Tibial nerve (tissue), 4 donors: ENCODE results near the gene MXRA8. TPM values are rescaled to one million over a fixed set of nuclear protein-coding genes. Genes with fewer than 3 reads are reported as not detected.

Experiments used
- DNase-seq, 2 donors: peaks; one replicate each; pipeline ENCODE4 v3.0.0-alpha.2; 2019; ENCODE audit warnings: low spot score in 2 of 2
- H3K27ac ChIP-seq, 4 donors: fragments of 200-600 bp; sonication (generic) in 3 of 4; one replicate each; pipeline ENCODE4 v1.5.1; 2017 to 2019; ENCODE audit warnings: mild to moderate bottlenecking in 1 of 4
- H3K27me3 ChIP-seq, 2 donors: fragments of 200-600 bp; sonication (generic) in 1 of 2; one replicate each; pipeline versions ENCODE4 v1.5.1 to v1.6.0; 2017 to 2019
- H3K36me3 ChIP-seq, 3 donors: fragments of 200-600 bp; sonication (generic); one replicate each; pipeline ENCODE4 v1.5.1; 2018 to 2019
- H3K4me1 ChIP-seq, 4 donors: fragments of 200-600 bp; sonication (generic) in 3 of 4; one replicate each; pipeline ENCODE4 v1.5.1; 2017 to 2019
- H3K4me3 ChIP-seq, 4 donors: fragments of 200-600 bp; sonication (generic) in 3 of 4; one replicate each; pipeline ENCODE4 v1.5.1; 2017 to 2019; ENCODE audit warnings: mild to moderate bottlenecking in 1 of 4, moderate library complexity in 1 of 4
- H3K9me3 ChIP-seq, 4 donors: fragments of 200-600 bp; sonication (generic) in 3 of 4; one replicate each; pipeline ENCODE4 v1.5.1; 2017 to 2019
- EP300 ChIP-seq, 2 donors: sonication (generic); formaldehyde crosslinking; IDR thresholded peaks; one replicate each; pipeline ENCODE4 v1.6.1; 2017; ENCODE audit warnings: antibody characterized with exemption in 2 of 2, mild to moderate bottlenecking in 1 of 2
- POLR2A ChIP-seq, 2 donors: fragments of 450-650 bp; IDR thresholded peaks; one replicate each; pipeline ENCODE4 v1.6.1; 2017; ENCODE audit warnings: antibody characterized with exemption in 2 of 2, mild to moderate bottlenecking in 2 of 2, moderate library complexity in 2 of 2
- WGBS, 2 donors: methylation state at CpG; one replicate each; pipeline ENCODE4 v1.1.5; 2018; 5-methylcytosine and 5-hydroxymethylcytosine counted together
- total RNA-seq, 4 donors: library from RNA; depleted of rRNA; stranded (reverse); fragments of >200 nt; gene quantifications; one replicate each; pipeline ENCODE4 v1.1.0, GENCODE V29; 2016
- TF ChIP-seq, protein P1 (sequence below), 5 experiments: fragments of 200-600 bp in 3 of 5; fragments of 450-650 bp in 2 of 5; sonication (generic) in 3 of 5; IDR thresholded peaks; one replicate each; pipeline ENCODE4 v1.5.1; 2016 to 2019; ENCODE audit warnings: antibody characterized with exemption in 5 of 5, mild to moderate bottlenecking in 3 of 5, moderate library complexity in 2 of 5

Gene MXRA8
- total RNA-seq, 4 donors from 2014 or later: 351 to 659 (median 448) TPM

DNA sequence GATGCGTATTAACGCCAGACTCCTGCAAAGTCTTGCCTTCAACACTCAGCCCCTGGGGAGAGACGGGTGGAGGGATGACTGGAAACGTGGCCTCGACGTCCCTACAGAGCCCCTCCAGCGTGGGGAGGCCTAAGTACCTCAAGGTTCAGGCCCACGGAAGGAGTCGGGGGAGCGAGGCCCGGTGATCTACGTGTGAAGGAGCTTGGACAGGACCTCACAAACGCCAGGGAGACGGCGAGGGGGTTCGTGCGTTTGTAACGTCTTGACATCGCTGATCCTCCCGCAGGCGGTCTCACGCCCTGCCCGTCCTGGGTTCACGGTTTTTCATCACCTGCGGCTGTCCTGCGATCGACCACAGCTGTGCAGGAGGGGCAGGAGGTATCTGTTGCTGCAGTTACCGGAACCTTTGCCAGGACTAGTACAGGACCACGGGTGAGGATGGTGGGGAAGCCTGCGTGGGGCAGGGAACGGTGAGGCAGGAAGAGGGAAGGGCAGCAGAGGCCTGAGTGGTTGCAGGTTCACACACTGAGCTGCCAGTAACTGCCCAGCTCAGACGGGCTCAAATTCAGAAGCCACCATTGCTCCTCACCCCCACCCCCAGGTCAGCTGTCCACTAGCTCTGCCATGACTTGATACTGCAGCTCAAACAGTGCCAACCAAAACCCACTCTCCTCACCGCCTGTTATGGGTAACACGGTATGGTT lies 41.7 kb upstream of the MXRA8 start:
- WGBS, 2 donors: 9% methylated on average over 24 to 34 of the region's 34 CpGs
- peaks cover 0 to 81% (median 13%) of the 10 kb centered on the region in 3 donors for H3K36me3 ChIP-seq
- peak overlapping the region; percentile 60 to 93 (median 79) for H3K27ac ChIP-seq
- H3K4me3 ChIP-seq: peak overlapping the region; percentile 79 to 98 (median 90)
- H3K27me3 ChIP-seq: no peaks in the 10 kb centered on the region
- H3K9me3 ChIP-seq: no peaks in the 10 kb centered on the region
- peaks cover 0 to 68% (median 20%) of the 10 kb centered on the region in 4 donors for H3K4me1 ChIP-seq
- DNase-seq: no peak
- TF ChIP-seq POLR2A (IDR thresholded peaks at IDR 0.05) (no peak), EP300 (IDR thresholded peaks at IDR 0.05) (no peak)
- TF ChIP-seq, protein P1, sequence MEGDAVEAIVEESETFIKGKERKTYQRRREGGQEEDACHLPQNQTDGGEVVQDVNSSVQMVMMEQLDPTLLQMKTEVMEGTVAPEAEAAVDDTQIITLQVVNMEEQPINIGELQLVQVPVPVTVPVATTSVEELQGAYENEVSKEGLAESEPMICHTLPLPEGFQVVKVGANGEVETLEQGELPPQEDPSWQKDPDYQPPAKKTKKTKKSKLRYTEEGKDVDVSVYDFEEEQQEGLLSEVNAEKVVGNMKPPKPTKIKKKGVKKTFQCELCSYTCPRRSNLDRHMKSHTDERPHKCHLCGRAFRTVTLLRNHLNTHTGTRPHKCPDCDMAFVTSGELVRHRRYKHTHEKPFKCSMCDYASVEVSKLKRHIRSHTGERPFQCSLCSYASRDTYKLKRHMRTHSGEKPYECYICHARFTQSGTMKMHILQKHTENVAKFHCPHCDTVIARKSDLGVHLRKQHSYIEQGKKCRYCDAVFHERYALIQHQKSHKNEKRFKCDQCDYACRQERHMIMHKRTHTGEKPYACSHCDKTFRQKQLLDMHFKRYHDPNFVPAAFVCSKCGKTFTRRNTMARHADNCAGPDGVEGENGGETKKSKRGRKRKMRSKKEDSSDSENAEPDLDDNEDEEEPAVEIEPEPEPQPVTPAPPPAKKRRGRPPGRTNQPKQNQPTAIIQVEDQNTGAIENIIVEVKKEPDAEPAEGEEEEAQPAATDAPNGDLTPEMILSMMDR (IDR thresholded peaks at IDR 0.05): no peak

DNA sequence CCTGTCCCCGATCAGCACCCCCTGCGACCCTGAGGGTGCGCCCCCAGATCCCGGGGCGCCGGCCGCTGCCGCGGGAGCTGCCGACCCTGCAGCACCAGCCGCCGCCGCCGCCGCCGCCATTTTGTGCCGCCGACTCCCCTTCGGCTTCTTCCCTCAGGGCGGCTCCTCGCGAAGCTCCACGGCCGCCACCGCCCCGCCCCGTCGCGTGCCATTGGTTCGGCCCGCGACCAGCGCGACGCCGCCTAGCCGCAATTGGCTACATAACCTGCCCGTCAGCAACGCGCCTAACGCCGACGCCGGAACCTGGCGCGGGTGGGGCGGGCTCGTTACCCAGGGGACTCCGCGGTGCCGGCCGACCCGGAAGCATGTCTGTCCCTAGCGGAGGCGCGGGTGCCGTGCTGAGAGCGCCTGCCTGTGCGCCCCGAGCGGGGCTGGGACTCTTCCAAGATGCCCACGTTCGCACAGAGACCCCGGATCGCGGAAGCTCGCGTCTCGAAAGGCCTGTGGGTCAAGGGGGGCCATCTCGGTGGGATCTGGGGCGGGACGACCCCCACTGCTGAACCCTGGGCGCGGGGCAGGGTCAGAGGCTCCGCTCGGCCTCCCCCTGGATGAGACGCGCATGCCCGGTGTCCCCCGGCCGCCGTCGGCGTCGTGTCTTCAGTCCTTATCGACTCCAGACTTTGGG lies 41.0 kb upstream of the MXRA8 start, which contains the start of gene CCNL2:
Gene CCNL2, minus strand, starts transcription at position 149 of the 685 bp plus-strand sequence. Its CDS starts 29 bp downstream, at position 120.
- peaks cover 0 to 81% (median 19%) of the 10 kb centered on the region in 3 donors for H3K36me3 ChIP-seq
- H3K27ac ChIP-seq: peak within 1 kb of the TSS; percentile 60 to 93 (median 86)
- 0 to 1% methylated on average over 48 to 84 of the region's 86 CpGs for WGBS, 2 donors
- DNase-seq: peak; percentile 92 to 96
- no peaks in the 10 kb centered on the region for H3K27me3 ChIP-seq
- H3K4me1 ChIP-seq: peaks cover 0 to 61% (median 18%) of the 10 kb centered on the region in 4 donors
- peak within 1 kb of the TSS; percentile 79 to 98 (median 94) for H3K4me3 ChIP-seq
- no peaks in the 10 kb centered on the region for H3K9me3 ChIP-seq
- TF ChIP-seq EP300 (IDR thresholded peaks at IDR 0.05) (peak; percentile 58 to 89), POLR2A (IDR thresholded peaks at IDR 0.05) (peak in 1 of 2 donors; percentile 60)
- TF ChIP-seq, protein P1 (IDR thresholded peaks at IDR 0.05): peak; percentile 55 to 93 (median 72)

DNA sequence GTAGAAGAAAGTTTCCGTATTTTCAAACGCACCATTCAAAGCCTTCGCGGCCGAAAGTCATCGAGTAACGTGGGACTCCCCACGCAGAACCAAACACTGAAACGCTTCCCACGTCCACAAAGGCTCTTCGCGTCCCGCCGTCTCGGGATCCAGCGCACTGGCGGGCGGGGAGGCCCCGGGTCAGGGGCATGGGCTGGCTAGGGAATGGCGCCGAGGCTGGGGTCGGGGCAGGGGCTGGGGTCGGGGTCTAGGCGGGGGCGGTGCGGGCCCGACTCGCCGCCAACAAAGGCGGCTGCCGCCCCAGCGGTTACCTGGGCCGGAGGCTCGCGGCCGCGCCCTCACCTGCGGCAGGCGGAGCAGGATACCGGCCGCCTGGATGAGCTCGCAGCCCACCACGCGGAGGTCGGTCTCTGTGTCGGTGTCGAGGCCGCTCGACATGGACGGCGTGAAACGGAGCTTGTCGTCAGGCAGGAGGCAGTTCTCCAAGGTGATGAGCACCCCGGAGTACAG lies 40.4 kb upstream of the MXRA8 start:
- Histone ChIP-seq H3K4me1 (peaks cover 0 to 56% (median 18%) of the 10 kb centered on the region in 4 donors), H3K9me3 (no peaks in the 10 kb centered on the region), H3K36me3 (peaks cover 0 to 81% (median 24%) of the 10 kb centered on the region in 3 donors), H3K27me3 (no peaks in the 10 kb centered on the region), H3K4me3 (peak overlapping the region; percentile 79 to 98 (median 94)), H3K27ac (peak overlapping the region; percentile 22 to 93 (median 86))
- TF ChIP-seq EP300 (IDR thresholded peaks at IDR 0.05) (no peak), POLR2A (IDR thresholded peaks at IDR 0.05) (no peak)
- TF ChIP-seq, protein P1 (IDR thresholded peaks at IDR 0.05): no peak
- DNase-seq: no peak
- 0% methylated on average over 16 to 20 of the region's 54 CpGs for WGBS, 2 donors

DNA sequence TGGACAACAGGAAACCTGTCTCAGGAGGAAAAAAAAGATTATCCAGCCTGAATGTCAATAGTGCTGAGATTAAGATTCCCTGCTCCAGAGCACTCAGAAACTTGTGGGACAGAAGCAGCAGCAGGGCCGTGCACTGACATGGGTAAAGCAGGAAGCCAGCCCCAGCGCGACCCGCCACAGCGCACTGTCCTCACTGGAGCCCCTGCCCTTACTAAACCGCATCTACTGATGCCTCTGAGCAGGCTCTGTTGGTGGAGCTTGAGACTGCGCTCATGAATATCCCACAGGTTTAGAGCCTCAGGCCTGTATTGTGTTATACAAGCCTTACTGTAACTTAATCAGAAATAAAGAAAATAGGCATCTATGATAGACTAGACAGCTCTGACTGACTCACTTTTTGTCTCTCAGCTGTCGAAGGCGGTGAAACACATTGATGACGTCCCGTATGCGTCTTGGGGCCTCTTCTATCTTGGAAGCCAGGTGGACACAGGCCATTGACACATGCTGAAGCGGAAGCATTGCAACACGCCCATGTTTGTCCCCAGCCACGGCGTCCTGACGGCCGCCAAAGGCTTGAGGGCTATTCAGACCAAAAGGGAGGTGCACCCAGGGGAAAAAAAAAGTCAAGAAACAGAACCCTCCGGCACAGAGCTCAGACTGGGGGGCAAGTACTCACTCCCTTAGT lies 39.6 kb upstream of the MXRA8 start:
- no peak for DNase-seq
- Histone ChIP-seq H3K9me3 (no peaks in the 10 kb centered on the region), H3K4me3 (peak overlapping the region; percentile 79 to 98 (median 94)), H3K36me3 (peaks cover 0 to 81% (median 30%) of the 10 kb centered on the region in 3 donors), H3K27me3 (no peaks in the 10 kb centered on the region), H3K27ac (peak overlapping the region in 2 of 4 donors; percentile 89 to 93), H3K4me1 (peaks cover 0 to 50% (median 18%) of the 10 kb centered on the region in 4 donors)
- TF ChIP-seq, protein P1 (IDR thresholded peaks at IDR 0.05): no peak
- TF ChIP-seq POLR2A (IDR thresholded peaks at IDR 0.05) (no peak), EP300 (IDR thresholded peaks at IDR 0.05) (no peak)
- 50 to 53% methylated on average over 18 to 19 of the region's 19 CpGs for WGBS, 2 donors
